ENCODE results near the gene ART4.
A peak's percentile ranks its signal among the peaks of the same experiment; 100 is the strongest.

Gene ART4

DNA sequence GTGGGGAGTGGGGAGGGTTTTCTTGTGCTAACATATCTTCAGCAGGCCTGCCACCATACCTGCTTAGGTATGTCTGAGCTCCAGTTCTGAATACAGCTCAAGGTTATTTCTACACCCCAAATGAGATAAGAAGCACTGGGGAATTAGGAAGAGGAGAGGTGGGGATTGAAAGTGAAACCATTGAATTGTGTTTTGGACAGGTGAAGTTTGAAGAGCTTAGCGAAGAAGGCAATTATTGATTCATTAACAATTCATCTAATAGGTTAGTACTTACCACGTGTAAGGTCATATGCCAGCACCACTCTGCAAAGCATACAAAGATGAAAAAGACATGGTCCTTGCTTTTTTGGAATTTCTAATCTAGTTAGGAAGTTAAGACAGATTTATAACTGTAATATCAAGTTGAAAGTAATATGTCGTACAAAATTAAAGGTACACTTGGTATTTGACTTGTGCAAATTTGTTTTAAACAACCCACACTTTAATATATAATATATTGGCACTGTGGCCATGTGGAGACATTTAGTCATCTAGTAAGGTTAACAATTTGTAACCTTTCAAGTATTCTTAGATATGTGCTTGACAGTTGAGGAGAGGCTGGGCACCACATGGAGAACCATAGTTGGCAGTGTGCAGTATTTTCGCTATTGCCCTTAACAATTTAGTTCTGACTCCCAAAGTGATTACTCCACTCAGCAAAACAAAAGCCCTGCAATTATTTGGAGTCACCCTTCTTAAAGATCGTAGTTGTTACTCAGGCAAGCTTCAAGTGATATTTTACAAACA, 33.0 kb downstream of the ART4 start:
- ATAC-seq = no peak
- TF ChIP-seq, protein P1, sequence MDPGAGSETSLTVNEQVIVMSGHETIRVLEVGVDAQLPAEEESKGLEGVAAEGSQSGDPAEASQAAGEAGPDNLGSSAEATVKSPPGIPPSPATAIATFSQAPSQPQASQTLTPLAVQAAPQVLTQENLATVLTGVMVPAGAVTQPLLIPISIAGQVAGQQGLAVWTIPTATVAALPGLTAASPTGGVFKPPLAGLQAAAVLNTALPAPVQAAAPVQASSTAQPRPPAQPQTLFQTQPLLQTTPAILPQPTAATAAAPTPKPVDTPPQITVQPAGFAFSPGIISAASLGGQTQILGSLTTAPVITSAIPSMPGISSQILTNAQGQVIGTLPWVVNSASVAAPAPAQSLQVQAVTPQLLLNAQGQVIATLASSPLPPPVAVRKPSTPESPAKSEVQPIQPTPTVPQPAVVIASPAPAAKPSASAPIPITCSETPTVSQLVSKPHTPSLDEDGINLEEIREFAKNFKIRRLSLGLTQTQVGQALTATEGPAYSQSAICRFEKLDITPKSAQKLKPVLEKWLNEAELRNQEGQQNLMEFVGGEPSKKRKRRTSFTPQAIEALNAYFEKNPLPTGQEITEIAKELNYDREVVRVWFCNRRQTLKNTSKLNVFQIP (CRISPR knock-in tag; IDR thresholded peaks at IDR 0.05; ENCODE audit: borderline replicate concordance, low read depth) = no peak
- TF ChIP-seq ZNF70 (CRISPR knock-in tag; IDR thresholded peaks at IDR 0.05) = no peak
- TF ChIP-seq, protein P2, sequence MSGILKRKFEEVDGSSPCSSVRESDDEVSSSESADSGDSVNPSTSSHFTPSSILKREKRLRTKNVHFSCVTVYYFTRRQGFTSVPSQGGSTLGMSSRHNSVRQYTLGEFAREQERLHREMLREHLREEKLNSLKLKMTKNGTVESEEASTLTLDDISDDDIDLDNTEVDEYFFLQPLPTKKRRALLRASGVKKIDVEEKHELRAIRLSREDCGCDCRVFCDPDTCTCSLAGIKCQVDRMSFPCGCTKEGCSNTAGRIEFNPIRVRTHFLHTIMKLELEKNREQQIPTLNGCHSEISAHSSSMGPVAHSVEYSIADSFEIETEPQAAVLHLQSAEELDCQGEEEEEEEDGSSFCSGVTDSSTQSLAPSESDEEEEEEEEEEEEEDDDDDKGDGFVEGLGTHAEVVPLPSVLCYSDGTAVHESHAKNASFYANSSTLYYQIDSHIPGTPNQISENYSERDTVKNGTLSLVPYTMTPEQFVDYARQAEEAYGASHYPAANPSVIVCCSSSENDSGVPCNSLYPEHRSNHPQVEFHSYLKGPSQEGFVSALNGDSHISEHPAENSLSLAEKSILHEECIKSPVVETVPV (CRISPR knock-in tag; IDR thresholded peaks at IDR 0.05) = no peak

GRCh38 chr12:14803830-14804160, 39.5 kb downstream of the ART4 start:
- TF ChIP-seq, protein P2 (CRISPR knock-in tag; IDR thresholded peaks at IDR 0.05) = no peak
- TF ChIP-seq OSR1 (CRISPR knock-in tag; IDR thresholded peaks at IDR 0.05) (no peak), RARB (CRISPR knock-in tag; IDR thresholded peaks at IDR 0.05) (no peak), SNAI2 (CRISPR knock-in tag; IDR thresholded peaks at IDR 0.05) (no peak), BACH2 (CRISPR knock-in tag; IDR thresholded peaks at IDR 0.05; ENCODE audit: borderline replicate concordance) (no peak), PPARA (CRISPR knock-in tag; IDR thresholded peaks at IDR 0.05; ENCODE audit: borderline replicate concordance) (no peak)
- ATAC-seq = peak; percentile 20

GRCh38 chr12:14803011-14803829, 40.1 kb downstream of the ART4 start, which contains the start of the genes C12orf60 and WBP11:
Gene C12orf60 (plus strand): TSS chr12:14803670. CDS start chr12:14822936, 19,266 bp downstream.
Gene WBP11 (minus strand): TSS chr12:14803478. CDS start chr12:14801383, 2,095 bp downstream.
- peak; percentile 99 for ATAC-seq
- no peak for TF ChIP-seq ESRRG (CRISPR knock-in tag; IDR thresholded peaks at IDR 0.05)
- no peak for TF ChIP-seq ARNTL (CRISPR knock-in tag; IDR thresholded peaks at IDR 0.05; ENCODE audit: borderline replicate concordance, low read depth)
- no peak for TF ChIP-seq OSR1 (CRISPR knock-in tag; IDR thresholded peaks at IDR 0.05)
- no peak for TF ChIP-seq ZNF8 (CRISPR knock-in tag; IDR thresholded peaks at IDR 0.05)
- TF ChIP-seq, protein P1 (CRISPR knock-in tag; IDR thresholded peaks at IDR 0.05; ENCODE audit: borderline replicate concordance, low read depth) = no peak
- TF ChIP-seq PPARA (CRISPR knock-in tag; IDR thresholded peaks at IDR 0.05; ENCODE audit: borderline replicate concordance) = no peak
- no peak for TF ChIP-seq BACH2 (CRISPR knock-in tag; IDR thresholded peaks at IDR 0.05; ENCODE audit: borderline replicate concordance)
- no peak for TF ChIP-seq TOX (CRISPR knock-in tag; IDR thresholded peaks at IDR 0.05; ENCODE audit: borderline replicate concordance)
- no peak for TF ChIP-seq TSHZ2 (CRISPR knock-in tag; IDR thresholded peaks at IDR 0.05)
- TF ChIP-seq PATZ1 (CRISPR knock-in tag; IDR thresholded peaks at IDR 0.05; ENCODE audit: borderline replicate concordance) = no peak
- no peak for TF ChIP-seq ZC3H10 (CRISPR knock-in tag; IDR thresholded peaks at IDR 0.05)
- no peak for TF ChIP-seq ZNF70 (CRISPR knock-in tag; IDR thresholded peaks at IDR 0.05)
- no peak for TF ChIP-seq ZFP3 (CRISPR knock-in tag; IDR thresholded peaks at IDR 0.05)
- no peak for TF ChIP-seq ZFP30 (CRISPR knock-in tag; IDR thresholded peaks at IDR 0.05)

Data from SK-N-SH treated with all-trans-retinoic acid at 6 μM for 48 hours (cell line).